OCI-LY3 (cell line): Measurements from ENCODE around the gene GPR25.

Experiments used
- H2AFZ ChIP-seq: fragments of 200-600, 300-600 bp; shearing (Covaris generic); 2 replicates; pipeline ENCODE4 v1.6.0; 2014; ENCODE audit warnings: antibody characterized with exemption, low read depth, low read length
- H3K27ac ChIP-seq: fragments of 200-600, 300-600 bp; sonication (generic); 2 replicates; pipeline ENCODE4 v1.5.1; 2014; ENCODE audit warnings: mild to moderate bottlenecking, low read length, moderate library complexity, mixed read lengths
- H3K27me3 ChIP-seq: fragments of 200-600, 300-600 bp; sonication (generic); 2 replicates; pipeline ENCODE4 v1.6.1; 2014; ENCODE audit warnings: low read depth, low read length, mixed read lengths
- H3K36me3 ChIP-seq: fragments of 200-600, 300-600 bp; sonication (generic); replicated peaks from 2 replicates; pipeline ENCODE3; 2014; ENCODE audit warnings: low read depth, low read length, mixed read lengths
- H3K4me1 ChIP-seq: fragments of 300-600, 200-600 bp; sonication (generic); 2 replicates; pipeline ENCODE4 v1.6.1; 2014; ENCODE audit warnings: low read length, mixed read lengths
- H3K4me2 ChIP-seq: fragments of 200-600, 300-600 bp; sonication (generic); 2 replicates; pipeline ENCODE4 v1.6.1; 2014; ENCODE audit warnings: low read length, mixed read lengths
- H3K4me3 ChIP-seq: fragments of 300-600, 200-600 bp; sonication (generic); 2 replicates; pipeline ENCODE4 v1.5.1; 2014; ENCODE audit warnings: antibody characterized with exemption, mild to moderate bottlenecking, low read length, moderate library complexity
- H3K79me2 ChIP-seq: fragments of 300-600, 200-600 bp; shearing (Covaris generic); 2 replicates; pipeline ENCODE4 v1.6.1; 2014; ENCODE audit warnings: mild to moderate bottlenecking, low read length, mixed read lengths
- H3K9ac ChIP-seq: fragments of 300-600, 200-600 bp; shearing (Covaris generic); 2 replicates; pipeline ENCODE4 v1.6.0; 2014; ENCODE audit warnings: mild to moderate bottlenecking, low read length, moderate library complexity
- H3K9me3 ChIP-seq: fragments of 200-600, 300-600 bp; shearing (Covaris generic); 2 replicates; pipeline ENCODE4 v1.6.1; 2014; ENCODE audit warnings: low read length, mixed read lengths; ENCODE audit not compliant: insufficient read depth
- H4K20me1 ChIP-seq: fragments of 200-600, 300-600 bp; sonication (generic); 2 replicates; pipeline ENCODE4 v1.6.1; 2016; ENCODE audit warnings: low read length, mixed read lengths; ENCODE audit not compliant: insufficient read depth
- CTCF ChIP-seq: fragments of 200-600, 300-600 bp; sonication (generic); IDR thresholded peaks from 2 replicates; pipeline ENCODE4 v1.5.1; 2014; ENCODE audit warnings: antibody characterized with exemption, low read length, low read depth
- EZH2phosphoT487 ChIP-seq: fragments of 200-600 bp; shearing (Covaris generic); IDR thresholded peaks from 2 replicates; pipeline ENCODE4 v1.6.1; 2018; ENCODE audit warnings: antibody characterized with exemption, mixed run types, low read depth

Gene GPR25

DNA sequence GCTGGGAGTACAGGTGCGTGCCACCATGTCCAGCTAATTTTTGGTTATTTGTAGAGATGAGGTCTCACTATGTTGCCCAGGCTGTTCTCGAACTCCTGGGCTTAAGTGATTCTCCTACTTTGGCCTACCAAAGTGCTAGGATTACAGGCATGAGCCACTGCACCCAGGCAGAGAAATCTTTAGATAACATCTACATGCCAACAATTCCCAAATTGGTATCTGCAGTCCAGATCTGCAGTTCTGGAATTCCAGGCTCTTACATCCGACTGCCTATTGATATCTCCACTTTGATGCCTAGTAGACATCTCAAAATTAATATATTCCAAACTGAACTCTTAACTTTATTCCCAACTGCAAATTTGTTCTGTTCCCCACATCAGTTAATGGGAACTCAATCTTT, 45.2 kb downstream of the GPR25 start:
- Histone ChIP-seq H3K4me2 (no peak overlapping the region), H3K79me2 (no peaks in the 10 kb centered on the region), H3K27ac (no peak overlapping the region), H3K4me3 (no peak overlapping the region), H2AFZ (no peak overlapping the region), H4K20me1 (0 out of 2 replicates have a peak, but pooled peaks cover 3% of the 10 kb centered on the region), H3K9ac (no peak overlapping the region), H3K36me3 (no peaks in the 10 kb centered on the region), H3K27me3 (peaks cover 32% of the 10 kb centered on the region), H3K9me3 (no peaks in the 10 kb centered on the region), H3K4me1 (no peaks in the 10 kb centered on the region)
- TF ChIP-seq EZH2phosphoT487 (no peak), CTCF (no peak)

DNA sequence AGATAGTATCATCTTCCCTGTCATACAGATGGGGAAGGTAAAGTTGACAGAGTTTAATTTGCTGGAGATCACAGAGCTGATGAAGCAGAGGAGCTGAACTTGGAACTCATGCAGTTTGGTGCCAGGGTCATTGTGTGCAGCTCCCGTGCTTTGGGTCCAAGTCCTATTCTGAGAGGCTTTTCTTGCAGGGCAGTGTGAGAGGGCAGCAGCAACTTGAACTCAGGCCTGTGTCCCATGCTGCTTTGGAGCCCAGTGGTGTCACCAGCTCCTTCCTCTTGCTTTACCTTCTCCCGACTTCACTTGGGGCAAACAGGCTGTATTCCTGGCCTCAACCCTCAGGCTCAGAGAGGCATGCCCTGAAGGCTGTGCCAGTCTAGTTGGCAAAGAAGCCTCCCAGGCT, 46.6 kb downstream of the GPR25 start:
- Histone ChIP-seq H3K79me2 (no peaks in the 10 kb centered on the region), H3K36me3 (no peaks in the 10 kb centered on the region), H3K4me1 (0 out of 2 replicates have a peak, but pooled peaks cover 2% of the 10 kb centered on the region), H2AFZ (no peak overlapping the region), H4K20me1 (0 out of 2 replicates have a peak, but pooled peaks cover 3% of the 10 kb centered on the region), H3K4me3 (no peak overlapping the region), H3K9me3 (no peaks in the 10 kb centered on the region), H3K27me3 (peaks cover 43% of the 10 kb centered on the region), H3K4me2 (no peak overlapping the region), H3K9ac (no peak overlapping the region), H3K27ac (no peak overlapping the region)
- TF ChIP-seq EZH2phosphoT487 (no peak), CTCF (no peak)

- no peak for TF ChIP-seq CTCF
- no peak for TF ChIP-seq EZH2phosphoT487
- Histone ChIP-seq H3K4me2 (no peak overlapping the region), H3K9ac (no peak overlapping the region), H4K20me1 (0 out of 2 replicates have a peak, but pooled peaks cover 3% of the 10 kb centered on the region), H3K36me3 (no peaks in the 10 kb centered on the region), H3K27me3 (peaks cover 46% of the 10 kb centered on the region), H3K27ac (no peak overlapping the region), H3K4me1 (0 out of 2 replicates have a peak, but pooled peaks cover 2% of the 10 kb centered on the region), H3K9me3 (no peaks in the 10 kb centered on the region), H3K4me3 (no peak overlapping the region), H3K79me2 (no peaks in the 10 kb centered on the region), H2AFZ (no peak overlapping the region)
Observed at GRCh38 chr1:200921571-200922110, 48.9 kb downstream of the GPR25 start.

DNA sequence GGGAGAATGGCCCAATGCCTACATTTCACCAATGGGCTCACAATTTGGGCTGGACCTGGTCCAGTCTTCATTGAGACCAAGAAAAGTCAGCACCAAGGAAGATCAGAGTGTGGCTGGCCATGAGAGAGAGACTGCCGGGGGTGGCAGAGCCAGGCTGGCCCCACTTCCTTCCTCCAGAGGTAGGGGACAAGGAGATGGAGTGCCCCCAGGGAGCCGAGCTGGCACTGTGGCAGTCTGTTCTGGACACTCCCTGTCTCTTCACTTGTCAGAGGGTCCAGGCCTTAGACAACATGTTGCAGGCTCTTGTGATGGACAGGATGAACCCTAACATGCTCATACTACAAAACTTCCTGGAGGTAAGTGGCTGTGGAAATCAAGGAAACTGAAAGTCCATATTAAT, 49.6 kb downstream of the GPR25 start:
- Histone ChIP-seq H3K4me3 (no peak overlapping the region), H3K27me3 (peaks cover 47% of the 10 kb centered on the region), H3K4me1 (0 out of 2 replicates have a peak, but pooled peaks cover 2% of the 10 kb centered on the region), H4K20me1 (no peaks in the 10 kb centered on the region), H3K36me3 (no peaks in the 10 kb centered on the region), H3K27ac (no peak overlapping the region), H3K4me2 (no peak overlapping the region), H3K9ac (no peak overlapping the region), H3K79me2 (no peaks in the 10 kb centered on the region), H2AFZ (no peak overlapping the region), H3K9me3 (no peaks in the 10 kb centered on the region)
- no peak for TF ChIP-seq EZH2phosphoT487
- TF ChIP-seq CTCF: no peak
